ENCODE data around the gene AFAP1.
A peak's percentile ranks its signal among the peaks of the same experiment; 100 is the strongest.

AFAP1 gene

GRCh38 chr4:7939377-7940108 lies at the start of gene AFAP1:
TSS of gene AFAP1 (minus strand) at chr4:7939861. CDS start at chr4:7872078, 67,783 bp downstream.
- peak; percentile 77 to 84 for DNase-seq (ENCODE audit: low read depth in 2 of 2)

- no peak for DNase-seq (ENCODE audit: low read depth in 2 of 2)
Measured at GRCh38 chr4:7988437-7988836, 48.8 kb upstream of the AFAP1 start.

- peak; percentile 49 to 56 for DNase-seq (ENCODE audit: low read depth in 2 of 2)
Measured at GRCh38 chr4:7987148-7987989, 47.7 kb upstream of the AFAP1 start.

GRCh38 chr4:7985891-7986441 lies 46.3 kb upstream of the AFAP1 start:
- no peak for DNase-seq (ENCODE audit: low read depth in 2 of 2)

GRCh38 chr4:7985072-7985471 lies 45.4 kb upstream of the AFAP1 start:
- no peak for DNase-seq (ENCODE audit: low read depth in 2 of 2)

- DNase-seq (ENCODE audit: low read depth in 2 of 2), result no peak
Measured at GRCh38 chr4:7984286-7984925, 44.7 kb upstream of the AFAP1 start.

- no peak for DNase-seq (ENCODE audit: low read depth in 2 of 2)
Measured at GRCh38 chr4:7983296-7983695, 43.6 kb upstream of the AFAP1 start.

- no peak for DNase-seq (ENCODE audit: low read depth in 2 of 2)
Measured at GRCh38 chr4:7981738-7982394, 42.2 kb upstream of the AFAP1 start.

- DNase-seq (ENCODE audit: low read depth in 2 of 2), result no peak
Measured at GRCh38 chr4:7980036-7980435, 40.4 kb upstream of the AFAP1 start.

GRCh38 chr4:7979652-7979968 lies 39.9 kb upstream of the AFAP1 start:
- DNase-seq (ENCODE audit: low read depth in 2 of 2), result no peak

- DNase-seq (ENCODE audit: low read depth in 2 of 2), result no peak
Measured at GRCh38 chr4:7978907-7979651, 39.4 kb upstream of the AFAP1 start.

- DNase-seq (ENCODE audit: low read depth in 2 of 2), result no peak
Measured at GRCh38 chr4:7978489-7978888, 38.8 kb upstream of the AFAP1 start.

GRCh38 chr4:7976634-7977033 lies 37.0 kb upstream of the AFAP1 start:
- no peak for DNase-seq (ENCODE audit: low read depth in 2 of 2)

- DNase-seq (ENCODE audit: low read depth in 2 of 2), result no peak
Measured at GRCh38 chr4:7976025-7976424, 36.4 kb upstream of the AFAP1 start.

GRCh38 chr4:7974425-7974824 lies 34.8 kb upstream of the AFAP1 start:
- no peak for DNase-seq (ENCODE audit: low read depth in 2 of 2)

GRCh38 chr4:7973545-7973981 lies 33.9 kb upstream of the AFAP1 start:
- DNase-seq (ENCODE audit: low read depth in 2 of 2), result no peak

- DNase-seq (ENCODE audit: low read depth in 2 of 2), result no peak
Measured at GRCh38 chr4:7971881-7972500, 32.3 kb upstream of the AFAP1 start.

- DNase-seq (ENCODE audit: low read depth in 2 of 2), result no peak
Measured at GRCh38 chr4:7971159-7971631, 31.5 kb upstream of the AFAP1 start.

- no peak for DNase-seq (ENCODE audit: low read depth in 2 of 2)
Measured at GRCh38 chr4:7970361-7970946, 30.8 kb upstream of the AFAP1 start.

GRCh38 chr4:7968262-7968896 lies 28.7 kb upstream of the AFAP1 start:
- DNase-seq (ENCODE audit: low read depth in 2 of 2), result no peak

Data from stimulated activated CD8-positive, alpha-beta memory T cell treated with anti-CD3 and anti-CD28 coated beads, Interleukin-15, amount 100 ng/mL, for 48 hours (primary cell).